ENCODE measurements around the gene SLAMF7.
"Not testable (repeated sequence)": the region's sequence is repeated elsewhere in the genome, so short reads cannot be mapped to it uniquely, and the experiment has no call there.

The SLAMF7 gene, protein sequence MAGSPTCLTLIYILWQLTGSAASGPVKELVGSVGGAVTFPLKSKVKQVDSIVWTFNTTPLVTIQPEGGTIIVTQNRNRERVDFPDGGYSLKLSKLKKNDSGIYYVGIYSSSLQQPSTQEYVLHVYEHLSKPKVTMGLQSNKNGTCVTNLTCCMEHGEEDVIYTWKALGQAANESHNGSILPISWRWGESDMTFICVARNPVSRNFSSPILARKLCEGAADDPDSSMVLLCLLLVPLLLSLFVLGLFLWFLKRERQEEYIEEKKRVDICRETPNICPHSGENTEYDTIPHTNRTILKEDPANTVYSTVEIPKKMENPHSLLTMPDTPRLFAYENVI

DNA sequence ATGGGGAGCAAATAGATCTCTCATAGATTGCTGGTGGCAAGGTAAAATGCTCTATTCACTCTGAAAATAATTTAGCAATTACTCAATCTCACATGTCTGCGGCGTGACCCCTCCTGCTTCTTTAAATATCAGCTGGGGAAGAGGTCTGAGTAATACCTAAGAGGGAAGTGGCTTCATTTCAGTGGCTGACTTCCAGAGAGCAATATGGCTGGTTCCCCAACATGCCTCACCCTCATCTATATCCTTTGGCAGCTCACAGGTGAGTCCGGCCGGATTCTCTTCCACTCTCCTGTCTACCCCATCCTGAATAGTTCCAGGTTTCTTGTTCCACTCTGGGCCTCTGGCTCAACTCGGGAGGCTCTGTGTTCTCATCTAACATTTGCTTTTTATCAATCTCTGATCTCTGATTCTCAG lies at the start of gene SLAMF7:
Gene SLAMF7, plus strand, starts transcription at position 150 of the 414 bp plus-strand sequence. Its CDS starts 55 bp downstream, at position 205.
- Histone ChIP-seq H3K27me3 (ENCODE audit: control insufficient read depth in 1 of 2, insufficient read depth in 2 of 2, low read length in 2 of 2) (no peaks in the 10 kb centered on the region), H3K9me3 (ENCODE audit: control insufficient read depth in 1 of 2, low read length in 2 of 2) (no peaks in the 10 kb centered on the region), H3K9ac (ENCODE audit: low read depth in 1 of 2, low read length in 2 of 2) (peak within 1 kb of the TSS; percentile 21 to 50), H3K27ac (ENCODE audit: low read depth, low read length) (no peak within 1 kb of the TSS), H3K36me3 (ENCODE audit: control insufficient read depth in 1 of 2, insufficient read depth in 2 of 2, low read length in 2 of 2) (no peaks in the 10 kb centered on the region), H3K4me3 (ENCODE audit: low read depth in 1 of 2, low read length in 2 of 2) (peak within 1 kb of the TSS; percentile 48 to 62), H3K4me1 (ENCODE audit: control insufficient read depth in 1 of 2, insufficient read depth in 2 of 2, low read length in 2 of 2) (peaks cover 0 to 5% of the 10 kb centered on the region in 2 donors)

DNA sequence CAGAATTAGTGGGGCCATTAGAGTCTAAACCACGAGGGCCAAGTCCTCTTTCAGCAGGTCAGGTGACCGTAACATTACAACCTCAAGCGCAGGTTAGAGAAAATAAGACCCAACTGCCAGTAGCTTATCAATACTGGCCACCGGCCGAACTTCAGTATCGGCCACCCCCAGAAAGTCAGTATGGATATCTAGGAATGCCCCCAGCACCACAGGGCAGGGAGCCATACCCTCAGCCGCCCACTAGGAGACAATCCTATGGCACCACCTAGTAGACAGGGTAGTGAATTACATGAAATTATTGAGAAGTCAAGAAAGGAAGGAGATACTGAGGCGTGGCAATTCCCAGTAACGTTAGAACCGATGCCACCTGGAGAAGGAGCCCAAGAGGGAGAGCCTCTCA lies 46.7 kb upstream of the SLAMF7 start:
- not testable (repeated sequence) for H3K36me3 ChIP-seq (ENCODE audit: control insufficient read depth in 1 of 2, insufficient read depth in 2 of 2, low read length in 2 of 2); H3K4me3 ChIP-seq (ENCODE audit: low read depth in 1 of 2, low read length in 2 of 2); H3K9ac ChIP-seq (ENCODE audit: low read depth in 1 of 2, low read length in 2 of 2); H3K4me1 ChIP-seq (ENCODE audit: control insufficient read depth in 1 of 2, insufficient read depth in 2 of 2, low read length in 2 of 2); H3K27ac ChIP-seq (ENCODE audit: low read depth, low read length); H3K27me3 ChIP-seq (ENCODE audit: control insufficient read depth in 1 of 2, insufficient read depth in 2 of 2, low read length in 2 of 2); H3K9me3 ChIP-seq (ENCODE audit: control insufficient read depth in 1 of 2, low read length in 2 of 2)

DNA sequence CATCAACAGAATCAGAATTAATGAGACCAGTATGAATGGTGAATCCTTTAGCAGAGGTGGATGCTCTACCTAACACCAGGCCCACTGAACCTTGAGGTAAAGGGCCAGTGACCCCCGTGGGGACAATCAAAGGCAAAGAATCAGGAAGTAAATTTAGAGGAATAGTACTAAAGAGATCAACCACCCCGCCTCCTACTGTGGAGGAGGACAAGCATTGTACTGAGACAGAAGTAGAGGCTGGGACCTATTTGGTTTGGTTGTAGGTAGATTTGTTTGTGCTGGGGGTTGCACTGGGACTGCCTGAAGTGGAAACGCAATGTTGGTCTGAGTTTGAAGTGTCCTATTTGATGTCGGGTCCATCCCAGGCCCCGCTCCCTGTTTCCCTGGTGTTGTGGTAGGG lies 36.9 kb upstream of the SLAMF7 start:
- H3K9ac ChIP-seq (ENCODE audit: low read depth in 1 of 2, low read length in 2 of 2): no peak overlapping the region
- no peaks in the 10 kb centered on the region for H3K9me3 ChIP-seq (ENCODE audit: control insufficient read depth in 1 of 2, low read length in 2 of 2)
- no peaks in the 10 kb centered on the region for H3K36me3 ChIP-seq (ENCODE audit: control insufficient read depth in 1 of 2, insufficient read depth in 2 of 2, low read length in 2 of 2)
- H3K27ac ChIP-seq (ENCODE audit: low read depth, low read length): no peak overlapping the region
- peaks cover 10 to 22% of the 10 kb centered on the region in 2 donors for H3K4me1 ChIP-seq (ENCODE audit: control insufficient read depth in 1 of 2, insufficient read depth in 2 of 2, low read length in 2 of 2)
- H3K4me3 ChIP-seq (ENCODE audit: low read depth in 1 of 2, low read length in 2 of 2): no peak overlapping the region
- no peaks in the 10 kb centered on the region for H3K27me3 ChIP-seq (ENCODE audit: control insufficient read depth in 1 of 2, insufficient read depth in 2 of 2, low read length in 2 of 2)

DNA sequence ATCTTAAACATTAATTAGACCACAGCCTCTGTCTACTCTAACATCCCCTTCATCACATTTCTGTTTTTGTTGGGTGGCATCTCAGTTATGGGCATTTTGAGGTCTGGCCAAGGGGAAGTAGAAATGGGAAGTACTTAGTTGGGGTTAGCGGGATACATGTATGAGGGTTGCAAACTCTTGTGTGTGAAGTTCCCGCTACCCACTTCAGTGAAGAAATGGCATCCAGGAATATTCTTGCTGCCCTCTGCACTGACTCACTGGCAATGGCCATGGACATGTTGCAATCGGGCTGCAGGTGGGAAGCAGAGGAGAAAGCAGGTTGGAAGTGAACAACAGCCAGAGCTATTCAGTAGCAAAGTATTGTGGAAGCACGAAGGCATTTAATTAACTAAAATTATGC lies 34.8 kb upstream of the SLAMF7 start:
- Histone ChIP-seq H3K4me1 (ENCODE audit: control insufficient read depth in 1 of 2, insufficient read depth in 2 of 2, low read length in 2 of 2) (peaks cover 10 to 30% of the 10 kb centered on the region in 2 donors), H3K36me3 (ENCODE audit: control insufficient read depth in 1 of 2, insufficient read depth in 2 of 2, low read length in 2 of 2) (no peaks in the 10 kb centered on the region), H3K27ac (ENCODE audit: low read depth, low read length) (no peak overlapping the region), H3K9me3 (ENCODE audit: control insufficient read depth in 1 of 2, low read length in 2 of 2) (no peaks in the 10 kb centered on the region), H3K27me3 (ENCODE audit: control insufficient read depth in 1 of 2, insufficient read depth in 2 of 2, low read length in 2 of 2) (no peaks in the 10 kb centered on the region), H3K9ac (ENCODE audit: low read depth in 1 of 2, low read length in 2 of 2) (no peak overlapping the region), H3K4me3 (ENCODE audit: low read depth in 1 of 2, low read length in 2 of 2) (no peak overlapping the region)

DNA sequence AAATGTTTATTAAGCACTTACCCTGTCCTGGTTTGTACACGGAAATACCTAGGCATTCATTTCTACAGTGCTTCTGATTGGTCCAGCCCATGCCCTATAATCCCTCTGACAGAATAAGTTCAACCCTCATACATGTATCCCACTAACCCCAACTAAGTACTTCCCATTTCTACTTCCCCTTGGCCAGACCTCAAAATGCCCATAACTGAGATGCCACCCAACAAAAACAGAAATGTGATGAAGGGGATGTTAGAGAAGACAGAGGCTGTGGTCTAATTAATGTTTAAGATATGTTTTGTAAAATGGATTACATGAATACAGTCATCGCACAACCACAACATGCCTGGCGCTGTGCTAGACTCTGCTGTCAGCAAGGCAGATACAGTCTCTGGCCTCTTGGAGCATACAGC lies 33.8 kb upstream of the SLAMF7 start:
- peaks cover 10 to 27% of the 10 kb centered on the region in 2 donors for H3K4me1 ChIP-seq (ENCODE audit: control insufficient read depth in 1 of 2, insufficient read depth in 2 of 2, low read length in 2 of 2)
- H3K27me3 ChIP-seq (ENCODE audit: control insufficient read depth in 1 of 2, insufficient read depth in 2 of 2, low read length in 2 of 2); H3K27ac ChIP-seq (ENCODE audit: low read depth, low read length); H3K9ac ChIP-seq (ENCODE audit: low read depth in 1 of 2, low read length in 2 of 2); H3K4me3 ChIP-seq (ENCODE audit: low read depth in 1 of 2, low read length in 2 of 2); H3K9me3 ChIP-seq (ENCODE audit: control insufficient read depth in 1 of 2, low read length in 2 of 2); H3K36me3 ChIP-seq (ENCODE audit: control insufficient read depth in 1 of 2, insufficient read depth in 2 of 2, low read length in 2 of 2): not testable (repeated sequence)

DNA sequence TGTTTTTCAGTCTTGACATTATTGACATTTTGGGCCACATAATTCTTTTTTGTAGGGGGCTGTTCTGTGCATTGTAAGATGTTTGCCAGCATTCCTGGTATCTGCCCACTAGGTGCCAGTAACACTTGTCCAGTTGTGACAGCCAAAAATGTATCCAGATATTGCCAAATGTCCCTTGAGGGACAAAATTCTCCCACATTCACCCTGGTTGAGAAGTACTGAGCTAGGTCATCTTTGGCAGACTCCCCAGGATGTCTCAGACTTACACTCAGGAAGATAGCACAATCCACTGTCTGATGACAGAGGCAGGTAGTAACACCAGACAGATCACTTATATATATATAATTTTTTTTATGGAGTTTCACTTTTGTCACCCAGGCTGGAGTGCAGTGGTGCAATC lies 33.3 kb upstream of the SLAMF7 start:
- no peaks in the 10 kb centered on the region for H3K36me3 ChIP-seq (ENCODE audit: control insufficient read depth in 1 of 2, insufficient read depth in 2 of 2, low read length in 2 of 2)
- H3K4me3 ChIP-seq (ENCODE audit: low read depth in 1 of 2, low read length in 2 of 2): no peak overlapping the region
- H3K27ac ChIP-seq (ENCODE audit: low read depth, low read length): no peak overlapping the region

DNA sequence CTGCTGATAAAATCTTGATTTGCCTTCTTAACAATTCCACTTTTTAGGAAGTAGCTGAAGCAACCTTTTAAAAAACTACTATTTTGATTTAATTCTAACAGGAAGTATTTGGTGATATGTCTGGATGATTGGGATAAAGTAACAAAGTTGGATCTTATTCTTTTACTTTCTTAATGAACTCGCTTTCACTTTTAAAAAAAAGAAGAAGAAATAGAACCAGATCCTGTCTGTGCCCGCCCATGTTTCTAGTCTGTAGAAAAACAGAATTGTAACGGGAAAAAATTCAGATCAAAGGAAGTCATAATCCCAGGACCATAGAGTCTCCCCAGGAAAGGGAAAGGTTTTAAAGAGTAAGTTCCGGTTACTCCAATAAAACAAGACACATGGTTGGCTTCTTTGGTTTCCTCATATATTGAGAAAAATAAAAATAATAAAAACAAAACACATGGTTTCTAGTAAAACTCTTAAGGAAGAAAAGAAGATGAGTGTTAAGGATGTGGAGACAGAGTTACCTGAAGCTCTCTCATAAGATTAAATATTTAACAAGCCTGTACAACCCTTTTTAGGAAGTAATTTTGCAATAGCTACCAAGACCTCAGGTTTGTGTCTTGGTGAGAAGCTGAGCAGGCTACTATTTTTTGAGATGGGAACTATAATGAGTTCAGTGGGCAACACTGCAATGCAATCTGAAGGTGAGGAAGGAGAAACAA lies 32.4 kb upstream of the SLAMF7 start:
- H3K27ac ChIP-seq (ENCODE audit: low read depth, low read length): no peak overlapping the region
- H3K27me3 ChIP-seq (ENCODE audit: control insufficient read depth in 1 of 2, insufficient read depth in 2 of 2, low read length in 2 of 2): no peaks in the 10 kb centered on the region
- H3K9me3 ChIP-seq (ENCODE audit: control insufficient read depth in 1 of 2, low read length in 2 of 2): no peaks in the 10 kb centered on the region
- H3K4me3 ChIP-seq (ENCODE audit: low read depth in 1 of 2, low read length in 2 of 2): peak overlapping the region; percentile 12 to 42
- H3K9ac ChIP-seq (ENCODE audit: low read depth in 1 of 2, low read length in 2 of 2): no peak overlapping the region
- no peaks in the 10 kb centered on the region for H3K36me3 ChIP-seq (ENCODE audit: control insufficient read depth in 1 of 2, insufficient read depth in 2 of 2, low read length in 2 of 2)
- H3K4me1 ChIP-seq (ENCODE audit: control insufficient read depth in 1 of 2, insufficient read depth in 2 of 2, low read length in 2 of 2): peaks cover 6 to 22% of the 10 kb centered on the region in 2 donors

More for the DNA sequence above, 33.3 kb upstream of the SLAMF7 start:
- no peak overlapping the region for H3K9ac ChIP-seq (ENCODE audit: low read depth in 1 of 2, low read length in 2 of 2)
- H3K4me1 ChIP-seq (ENCODE audit: control insufficient read depth in 1 of 2, insufficient read depth in 2 of 2, low read length in 2 of 2): peaks cover 10 to 27% of the 10 kb centered on the region in 2 donors
- no peaks in the 10 kb centered on the region for H3K9me3 ChIP-seq (ENCODE audit: control insufficient read depth in 1 of 2, low read length in 2 of 2)
- no peaks in the 10 kb centered on the region for H3K27me3 ChIP-seq (ENCODE audit: control insufficient read depth in 1 of 2, insufficient read depth in 2 of 2, low read length in 2 of 2)

DNA sequence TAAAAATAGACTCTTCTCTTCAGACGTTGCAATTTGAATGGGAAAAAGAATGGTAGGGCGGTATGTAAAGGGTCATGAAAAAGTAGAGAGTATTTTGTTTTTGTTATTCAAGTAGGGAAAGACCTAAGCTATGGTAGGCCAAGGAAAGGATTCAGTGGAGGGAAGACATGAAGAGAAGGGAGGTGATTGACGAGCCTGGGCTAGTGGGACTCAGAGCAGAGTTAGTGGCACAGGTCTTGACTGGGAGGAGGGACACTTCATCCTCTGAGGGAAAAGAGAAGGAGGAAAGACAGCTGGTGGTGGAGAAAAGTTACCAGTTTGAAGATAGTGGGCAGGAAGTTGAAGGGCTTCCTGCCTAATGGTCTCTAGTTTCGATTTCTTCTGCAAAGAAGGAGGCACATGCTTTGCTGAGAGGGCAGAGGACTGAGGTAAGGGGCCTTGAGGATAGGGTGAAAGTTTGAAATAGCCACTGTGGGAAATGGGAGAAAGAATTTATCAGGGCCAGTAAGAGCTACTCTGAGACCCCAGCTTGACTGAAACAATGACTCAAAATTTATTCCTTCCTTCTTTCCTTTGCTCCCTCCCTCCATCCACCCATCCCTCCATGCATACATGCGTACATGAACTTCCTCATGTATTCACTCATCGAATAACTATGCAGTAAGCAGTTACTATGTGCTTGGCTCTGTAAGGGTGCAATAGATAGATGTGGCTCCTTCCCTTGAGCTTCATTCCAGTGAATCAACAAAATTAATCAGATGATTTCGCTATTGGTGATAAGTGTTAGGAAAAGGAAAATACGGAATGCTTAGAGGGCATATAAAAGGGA lies 31.6 kb upstream of the SLAMF7 start:
- H3K4me3 ChIP-seq (ENCODE audit: low read depth in 1 of 2, low read length in 2 of 2): peak overlapping the region; percentile 12 to 42
- no peaks in the 10 kb centered on the region for H3K9me3 ChIP-seq (ENCODE audit: control insufficient read depth in 1 of 2, low read length in 2 of 2)
- no peaks in the 10 kb centered on the region for H3K36me3 ChIP-seq (ENCODE audit: control insufficient read depth in 1 of 2, insufficient read depth in 2 of 2, low read length in 2 of 2)
- no peaks in the 10 kb centered on the region for H3K27me3 ChIP-seq (ENCODE audit: control insufficient read depth in 1 of 2, insufficient read depth in 2 of 2, low read length in 2 of 2)
- H3K9ac ChIP-seq (ENCODE audit: low read depth in 1 of 2, low read length in 2 of 2): peak overlapping the region in 1 of 2 donors; percentile 16
- peaks cover under 1 to 17% of the 10 kb centered on the region in 2 donors for H3K4me1 ChIP-seq (ENCODE audit: control insufficient read depth in 1 of 2, insufficient read depth in 2 of 2, low read length in 2 of 2)
- H3K27ac ChIP-seq (ENCODE audit: low read depth, low read length): no peak overlapping the region

DNA sequence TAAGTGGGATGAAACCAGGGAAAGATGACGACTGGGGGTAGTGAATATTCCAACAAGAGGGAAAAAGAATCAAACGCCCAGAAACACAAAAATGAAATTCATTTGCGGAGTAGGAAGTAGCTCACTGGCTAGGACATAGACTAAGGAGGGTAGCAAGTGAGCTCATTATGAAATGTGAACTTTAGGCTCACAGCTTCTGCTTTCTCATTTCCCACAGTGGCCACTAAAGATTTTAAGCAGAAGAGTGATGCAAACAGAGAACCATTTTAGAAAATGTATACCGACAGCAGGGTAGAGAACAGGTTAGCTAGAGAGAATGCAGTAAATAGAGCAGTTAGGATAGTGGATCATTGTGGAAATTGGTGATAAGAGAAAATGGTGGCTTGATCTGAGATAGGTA lies 30.9 kb upstream of the SLAMF7 start:
- Histone ChIP-seq H3K9ac (ENCODE audit: low read depth in 1 of 2, low read length in 2 of 2) (peak overlapping the region in 1 of 2 donors; percentile 16), H3K9me3 (ENCODE audit: control insufficient read depth in 1 of 2, low read length in 2 of 2) (no peaks in the 10 kb centered on the region), H3K36me3 (ENCODE audit: control insufficient read depth in 1 of 2, insufficient read depth in 2 of 2, low read length in 2 of 2) (no peaks in the 10 kb centered on the region), H3K27me3 (ENCODE audit: control insufficient read depth in 1 of 2, insufficient read depth in 2 of 2, low read length in 2 of 2) (no peaks in the 10 kb centered on the region), H3K4me1 (ENCODE audit: control insufficient read depth in 1 of 2, insufficient read depth in 2 of 2, low read length in 2 of 2) (peaks cover 0 to 23% of the 10 kb centered on the region in 2 donors), H3K4me3 (ENCODE audit: low read depth in 1 of 2, low read length in 2 of 2) (peak overlapping the region; percentile 24 to 42), H3K27ac (ENCODE audit: low read depth, low read length) (no peak overlapping the region)

DNA sequence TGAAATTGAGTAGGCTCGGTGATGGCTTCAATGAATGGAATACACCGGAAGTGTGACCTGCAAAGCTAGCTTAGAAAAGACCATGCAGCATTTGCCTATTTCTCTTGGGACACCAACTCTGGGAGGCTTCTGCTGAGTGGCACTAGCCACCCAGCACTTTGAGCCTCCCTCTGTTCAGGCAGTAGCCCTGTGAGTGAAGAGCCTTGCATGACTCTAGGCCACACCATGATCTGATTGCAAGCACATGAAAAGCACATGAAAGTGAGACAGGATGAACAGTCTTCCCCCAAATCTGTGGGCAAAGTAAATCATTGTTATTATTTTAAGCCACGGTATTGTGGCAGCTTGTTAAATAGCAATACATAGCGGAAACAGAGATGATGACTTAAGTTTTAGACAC lies 30.2 kb upstream of the SLAMF7 start:
- no peaks in the 10 kb centered on the region for H3K36me3 ChIP-seq (ENCODE audit: control insufficient read depth in 1 of 2, insufficient read depth in 2 of 2, low read length in 2 of 2)
- no peak overlapping the region for H3K27ac ChIP-seq (ENCODE audit: low read depth, low read length)
- peak overlapping the region; percentile 24 to 61 for H3K4me3 ChIP-seq (ENCODE audit: low read depth in 1 of 2, low read length in 2 of 2)
- H3K27me3 ChIP-seq (ENCODE audit: control insufficient read depth in 1 of 2, insufficient read depth in 2 of 2, low read length in 2 of 2): no peaks in the 10 kb centered on the region
- H3K4me1 ChIP-seq (ENCODE audit: control insufficient read depth in 1 of 2, insufficient read depth in 2 of 2, low read length in 2 of 2): peaks cover 0 to 25% of the 10 kb centered on the region in 2 donors
- no peaks in the 10 kb centered on the region for H3K9me3 ChIP-seq (ENCODE audit: control insufficient read depth in 1 of 2, low read length in 2 of 2)
- no peak overlapping the region for H3K9ac ChIP-seq (ENCODE audit: low read depth in 1 of 2, low read length in 2 of 2)

Data from duodenal mucosa (tissue), 2 donors.